HG02884 (cell line): ENCODE data around the gene PGAP3.

ENCODE experiments used
- ATAC-seq: cut with Tn5 transposase; IDR thresholded peaks from one replicate; pipeline ENCODE4 v1.9.1; 2021; ENCODE audit warnings: mild to moderate bottlenecking, moderate library complexity; ENCODE audit not compliant: unreplicated experiment

PGAP3 gene

DNA sequence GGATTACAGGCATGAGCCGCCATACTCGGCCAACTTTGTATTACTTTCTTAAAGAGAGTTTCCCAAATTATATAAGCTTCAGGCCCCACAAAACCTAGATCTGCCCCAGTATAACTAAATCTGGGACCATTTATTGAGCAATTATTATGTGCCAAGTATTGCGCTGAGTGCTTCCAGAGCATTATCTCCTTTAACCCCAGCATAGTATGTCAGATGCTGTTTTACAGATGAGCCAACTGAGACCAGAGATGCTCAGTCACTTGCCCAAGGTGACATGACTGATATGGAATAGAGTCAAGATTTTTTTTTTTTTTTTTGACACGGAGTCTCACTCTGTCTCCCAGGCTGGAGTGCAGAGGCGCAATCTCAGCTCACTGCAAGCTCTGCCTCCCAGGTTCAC, 10.1 kb upstream of the PGAP3 start:
- ATAC-seq: no peak

DNA sequence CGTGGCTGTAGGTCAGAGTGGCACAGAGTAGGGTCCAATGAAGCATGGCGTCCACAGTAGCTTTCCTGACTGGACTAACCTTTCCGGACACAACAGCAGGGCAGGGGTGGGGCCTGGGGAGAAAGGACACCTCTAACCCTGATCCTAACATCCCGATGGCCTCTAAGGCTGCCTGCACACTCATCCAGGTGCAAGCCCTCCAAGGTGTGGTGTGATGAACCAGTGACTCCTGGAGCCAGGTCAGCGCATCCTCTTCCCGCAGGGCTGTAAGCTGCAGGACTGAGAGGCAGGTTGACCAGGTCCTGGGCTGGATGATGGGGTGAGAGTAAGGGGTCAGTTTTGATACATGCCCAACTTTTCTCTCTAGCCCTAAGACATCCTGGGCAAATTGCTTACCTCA, 8.9 kb upstream of the PGAP3 start:
- ATAC-seq: no peak

DNA sequence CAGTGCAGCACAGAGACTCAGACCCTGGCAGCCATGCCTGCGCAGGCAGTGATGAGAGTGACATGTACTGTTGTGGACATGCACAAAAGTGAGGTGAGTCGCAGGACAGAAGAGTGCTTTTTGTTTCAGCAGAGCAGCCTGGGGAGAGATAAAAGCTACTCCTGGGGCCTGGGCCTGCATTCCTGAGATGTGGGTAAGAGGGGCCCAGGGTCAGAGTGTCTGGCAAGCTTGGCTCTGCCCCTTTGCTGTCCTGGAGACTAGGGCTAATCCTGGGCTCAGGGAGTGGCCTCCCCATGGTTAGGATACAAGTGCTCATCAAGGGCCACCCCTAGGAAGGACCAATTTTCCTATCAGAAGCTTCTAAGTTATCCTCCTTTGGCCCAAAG, 7.2 kb upstream of the PGAP3 start:
- no peak for ATAC-seq

DNA sequence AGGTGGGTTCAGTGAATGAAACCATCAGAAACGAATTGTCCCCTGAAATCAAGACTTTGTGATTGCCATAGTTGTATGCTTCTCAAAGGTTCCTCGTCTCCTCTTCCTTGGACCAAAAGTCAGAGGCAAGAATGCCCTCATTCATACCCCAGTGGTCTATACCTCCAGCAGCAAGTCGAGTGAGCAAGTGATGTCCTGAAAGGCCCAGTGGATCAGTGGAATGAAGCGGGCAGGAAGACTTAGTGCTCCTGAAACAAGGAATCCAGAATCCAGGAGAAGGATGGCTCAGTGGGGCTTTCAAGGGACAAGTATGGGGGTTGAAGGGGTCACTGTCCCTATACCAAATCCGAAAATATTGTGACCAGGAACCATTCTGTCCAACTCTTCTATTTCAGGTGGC, 6.7 kb upstream of the PGAP3 start:
- ATAC-seq: no peak

DNA sequence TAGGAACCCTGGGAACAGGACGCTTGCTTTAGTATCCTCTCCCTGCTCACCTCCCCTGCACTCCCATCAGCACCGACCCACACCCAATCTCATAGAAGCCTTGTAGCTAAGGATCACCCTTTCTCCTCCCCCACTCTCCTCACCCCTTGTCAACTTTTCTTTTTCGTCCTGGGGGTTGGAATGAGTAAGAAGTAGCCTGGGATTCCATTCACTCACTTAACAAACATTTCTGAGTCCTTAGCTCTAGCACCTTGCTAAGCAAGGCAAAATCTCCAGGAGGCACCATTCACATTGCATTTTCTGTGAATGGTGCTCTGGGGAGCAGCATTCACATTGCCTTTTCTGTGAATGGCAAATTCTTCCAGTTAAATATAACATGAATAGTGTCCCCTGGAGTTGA, 1.1 kb upstream of the PGAP3 start:
- no peak for ATAC-seq

DNA sequence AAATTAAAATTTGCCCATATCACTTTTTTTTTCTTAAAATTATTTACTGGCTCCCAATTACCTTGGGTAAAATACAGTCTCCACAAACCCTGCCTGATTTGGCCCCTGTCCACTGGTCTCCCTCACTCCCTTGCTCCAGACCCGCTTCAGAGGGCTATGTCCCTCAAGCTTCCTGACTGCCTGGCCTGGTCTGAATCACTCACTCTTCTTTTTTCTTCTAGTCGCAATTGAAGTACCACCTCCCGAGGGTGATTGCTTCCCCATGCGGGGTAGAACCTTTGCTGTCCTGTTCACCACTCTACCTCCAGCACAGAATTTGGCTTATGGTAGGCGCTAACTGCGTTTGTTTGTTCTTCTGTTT, 598 bp upstream of the PGAP3 start:
- ATAC-seq: no peak

DNA sequence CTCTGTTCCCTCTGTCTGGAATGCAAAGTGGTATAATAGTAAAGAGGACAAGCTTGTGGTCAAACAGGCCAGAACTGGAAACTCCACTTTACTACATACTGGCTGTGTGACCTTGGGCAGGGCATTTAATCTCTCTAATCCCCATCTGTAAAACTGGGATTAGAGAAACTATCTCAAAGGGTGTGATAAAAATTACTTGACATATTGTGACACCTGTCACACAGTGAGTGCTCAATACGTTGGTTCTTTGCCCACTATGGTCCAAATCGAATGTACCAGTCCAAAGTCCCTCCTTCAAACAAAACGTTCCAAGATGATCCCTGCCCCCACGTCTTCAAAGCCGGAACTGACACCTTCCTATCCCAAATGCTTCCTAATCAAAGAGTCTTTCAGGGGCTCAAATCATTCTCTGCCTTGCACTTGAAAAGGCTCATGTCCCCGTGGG, 734 bp downstream of the PGAP3 start:
- no peak for ATAC-seq

DNA sequence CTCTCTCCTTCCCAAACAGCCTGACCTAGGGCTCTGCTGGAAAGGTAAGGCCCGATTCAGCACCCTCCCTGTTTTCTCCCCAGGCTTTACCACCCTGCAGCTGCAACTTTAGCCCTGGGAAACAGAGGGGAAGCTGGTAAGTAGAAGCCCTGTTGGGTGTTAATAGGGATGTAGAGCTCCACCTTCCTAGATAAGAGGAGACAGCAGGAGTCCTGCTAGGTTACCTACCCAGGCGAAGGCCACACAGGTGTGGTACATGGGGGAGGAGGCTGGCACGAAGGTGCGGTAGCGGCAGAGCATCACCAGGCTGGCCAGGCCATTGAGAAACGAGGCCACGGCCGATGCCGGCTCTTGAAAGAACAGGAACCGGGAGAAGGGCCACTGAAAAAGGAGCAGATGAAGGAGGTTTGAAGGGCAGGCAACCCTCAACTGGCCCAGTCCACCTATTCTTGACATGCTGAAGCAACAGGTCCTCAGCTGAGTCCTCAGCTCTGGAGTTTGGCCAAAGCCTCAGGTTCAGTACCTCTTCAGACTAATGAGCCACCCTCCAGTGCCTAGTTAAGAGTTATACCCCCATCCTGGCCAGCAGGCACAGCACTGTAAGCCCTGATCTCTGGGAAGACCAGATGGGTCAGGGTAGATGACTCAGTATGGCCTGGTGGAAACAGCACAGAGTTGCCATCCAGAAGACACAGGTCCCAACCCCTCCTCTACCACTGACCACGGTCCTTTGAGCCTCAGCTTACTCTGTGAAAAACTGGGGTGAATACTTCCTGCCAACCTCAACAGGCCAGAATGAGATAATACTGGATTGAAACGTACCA, 3.3 kb downstream of the PGAP3 start:
- no peak for ATAC-seq

DNA sequence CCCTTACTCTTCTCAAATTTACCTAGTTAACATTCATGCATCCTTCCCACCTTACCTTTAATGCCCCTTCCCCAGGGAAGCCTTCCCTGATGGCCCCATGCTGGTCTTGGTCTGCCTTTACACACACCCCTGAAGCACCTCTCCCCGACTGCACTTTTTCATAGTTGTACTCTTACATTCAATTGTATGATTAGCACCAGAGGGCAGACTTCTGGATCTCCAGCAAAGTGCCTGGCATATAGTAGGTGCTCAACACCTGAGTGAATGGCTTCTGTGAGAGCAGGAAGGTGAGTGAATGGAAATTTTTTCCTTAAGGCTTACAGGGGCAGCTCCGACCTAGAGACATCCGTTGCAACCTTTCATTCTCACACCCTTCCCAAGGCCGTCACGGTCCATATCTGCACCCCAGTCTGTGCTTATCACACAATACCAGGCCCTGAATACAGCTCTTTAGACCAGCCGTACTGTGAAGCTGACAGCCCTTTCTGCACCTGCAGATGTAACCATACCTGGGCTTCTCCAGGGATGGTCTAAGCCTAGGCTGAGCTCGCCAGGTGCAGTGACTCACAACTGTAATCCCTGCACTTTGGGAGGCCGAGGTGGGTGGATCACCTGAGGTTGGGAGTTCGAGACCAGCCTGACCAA, 4.4 kb downstream of the PGAP3 start:
- ATAC-seq: no peak

DNA sequence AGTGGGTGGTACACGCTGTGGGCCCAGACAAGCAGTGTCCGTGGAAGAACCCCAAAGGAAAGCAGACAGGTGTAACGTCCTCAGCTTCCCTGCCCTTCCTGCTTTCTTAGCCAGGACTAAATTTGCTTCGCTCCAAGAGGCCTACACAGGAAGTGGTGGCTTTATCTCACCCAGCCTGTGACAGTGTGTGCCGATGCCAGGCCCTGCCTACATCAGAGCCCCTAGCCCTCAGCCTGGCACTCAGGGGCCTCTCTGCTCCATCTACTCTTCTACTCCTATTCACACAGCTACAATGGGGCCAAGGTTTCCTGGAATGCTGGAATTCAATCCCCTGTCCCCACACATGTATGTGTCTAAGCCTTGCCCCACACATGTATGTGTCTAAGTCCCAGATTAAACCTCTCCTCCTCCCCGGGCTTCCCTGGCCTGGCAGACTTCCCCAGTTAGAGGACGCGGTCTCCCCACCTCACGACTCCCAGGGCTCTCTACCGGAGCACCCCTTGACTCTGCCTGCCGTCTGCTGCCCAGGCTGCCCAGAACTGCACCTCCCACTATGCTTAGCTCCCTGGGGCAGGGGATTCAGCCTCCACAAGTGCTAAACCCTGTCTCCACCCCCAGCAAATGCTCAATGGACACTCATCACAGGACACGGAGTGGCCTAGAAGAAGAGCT, 8.2 kb downstream of the PGAP3 start:
- no peak for ATAC-seq

DNA sequence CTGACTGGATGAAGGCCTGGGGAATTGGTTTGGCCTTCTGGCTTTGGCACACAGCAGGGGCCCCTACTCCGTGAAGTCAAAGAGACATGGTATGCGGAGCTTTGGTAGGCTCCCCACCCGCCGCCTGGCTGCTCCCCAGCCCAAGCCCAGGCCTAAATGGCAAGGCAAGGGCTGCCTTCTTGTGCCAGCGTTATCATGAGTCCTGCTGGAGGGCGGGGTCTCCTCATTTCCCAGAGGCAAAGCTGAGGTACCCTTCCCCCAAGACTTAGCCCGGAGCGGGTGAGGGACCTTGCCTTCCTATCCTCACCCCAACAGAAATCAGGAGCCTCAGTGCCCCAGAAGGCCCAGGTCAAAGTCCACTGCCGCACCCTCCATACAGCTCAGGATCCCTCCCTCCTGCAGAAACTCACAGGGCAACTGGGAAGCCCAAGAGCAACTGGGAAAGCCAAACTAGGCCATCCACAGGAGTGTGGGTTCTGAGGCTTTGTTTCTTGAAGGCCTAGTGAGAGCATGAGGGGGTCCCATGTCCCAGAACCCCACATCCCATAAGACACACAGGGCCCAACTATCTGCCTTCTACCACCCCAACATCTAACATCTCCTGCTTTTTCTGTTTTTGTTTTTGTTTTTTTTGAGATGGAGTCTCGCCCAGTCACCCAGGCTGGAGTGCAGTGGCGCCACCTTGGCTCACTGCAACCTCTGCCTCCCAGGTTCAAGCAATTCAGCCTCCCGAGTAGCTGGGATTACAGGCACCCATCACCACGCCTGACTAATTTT, 9.3 kb downstream of the PGAP3 start:
- no peak for ATAC-seq

DNA sequence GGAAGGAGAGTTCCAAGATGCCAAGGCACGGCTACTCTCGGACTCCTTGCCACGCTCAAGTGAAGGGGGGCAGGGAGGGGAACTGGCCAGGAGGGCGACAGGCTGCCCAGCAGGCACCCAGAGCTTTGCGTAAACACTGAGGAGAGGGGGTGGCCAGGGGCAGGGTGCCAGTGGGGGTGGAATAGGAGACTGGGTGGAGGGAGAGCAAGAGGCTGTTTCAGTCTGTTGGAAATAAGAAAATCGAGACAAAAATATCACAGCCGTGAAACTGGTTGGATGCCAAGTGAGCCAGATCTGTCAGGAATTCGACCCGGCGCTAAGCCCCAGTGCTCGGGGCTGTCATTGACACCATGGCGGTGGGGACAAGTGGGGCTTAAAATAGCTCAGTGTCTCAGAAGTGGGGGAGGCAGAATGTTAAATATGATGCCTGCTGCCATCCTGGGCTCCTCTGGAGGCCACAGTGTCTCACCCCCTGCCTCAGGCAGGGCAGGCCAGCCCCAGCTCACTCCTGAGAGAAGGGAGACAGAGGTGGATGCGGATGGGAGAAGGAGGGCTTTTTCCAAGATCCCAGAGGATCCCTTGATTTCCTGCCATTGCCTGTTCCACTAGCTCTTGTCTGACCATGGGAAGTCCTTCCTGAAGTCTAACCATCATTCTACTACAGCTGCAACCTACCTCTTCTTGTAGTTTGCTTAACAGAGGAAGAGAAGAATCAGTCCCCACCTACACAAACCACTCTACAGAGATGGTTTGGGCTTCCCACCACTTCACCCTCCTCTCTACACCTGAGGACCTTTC, 10.1 kb downstream of the PGAP3 start:
- no peak for ATAC-seq

DNA sequence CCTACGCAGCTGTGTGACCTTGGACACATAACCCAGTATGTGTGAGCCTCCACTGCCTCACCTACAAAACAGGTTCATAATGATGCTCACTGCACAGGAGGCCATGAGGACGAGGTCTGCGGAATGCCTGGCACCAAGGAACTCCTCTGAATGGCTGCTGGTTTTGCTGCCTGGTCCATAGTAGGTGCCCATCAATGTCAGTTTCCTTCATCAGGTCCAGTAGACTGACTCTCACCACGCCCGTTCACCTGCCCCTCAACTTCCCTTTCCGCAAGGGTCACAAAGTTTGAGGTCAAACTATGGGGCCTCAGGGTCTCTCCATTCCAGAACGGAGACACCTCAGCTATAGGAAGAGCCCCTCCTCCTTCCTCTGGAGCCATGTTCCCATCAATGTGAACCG, 10.8 kb downstream of the PGAP3 start:
- no peak for ATAC-seq

DNA sequence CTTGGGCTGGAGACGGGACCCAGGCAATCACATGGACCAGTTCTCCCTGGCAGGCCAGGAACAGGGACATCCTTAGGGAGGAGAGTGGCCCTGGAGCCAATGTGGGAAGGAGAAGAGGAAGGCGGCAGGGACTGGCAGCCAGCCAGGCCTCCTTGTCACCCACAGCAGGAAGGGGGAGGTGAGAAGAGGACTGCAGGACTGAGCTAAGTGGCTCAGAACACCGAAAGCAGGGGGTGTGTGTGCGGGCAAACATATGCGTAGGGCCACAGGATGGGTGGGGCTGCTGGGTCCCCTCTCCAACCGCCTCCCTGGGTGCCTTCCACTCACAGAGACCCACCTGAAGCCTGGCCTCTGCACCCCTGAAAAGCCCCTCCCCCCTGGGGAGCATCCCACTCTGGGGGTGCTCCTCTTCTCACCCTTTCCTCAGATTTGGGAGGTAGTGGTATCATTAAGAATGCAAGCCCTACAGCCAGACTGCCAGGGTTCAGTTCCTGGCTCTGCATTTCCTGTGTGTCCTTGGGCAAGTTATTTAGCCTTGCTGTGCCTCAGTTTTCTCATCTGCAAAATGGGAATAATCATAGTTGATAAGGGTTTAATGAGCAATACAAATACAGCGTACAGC, 11.5 kb downstream of the PGAP3 start:
- ATAC-seq: no peak

DNA sequence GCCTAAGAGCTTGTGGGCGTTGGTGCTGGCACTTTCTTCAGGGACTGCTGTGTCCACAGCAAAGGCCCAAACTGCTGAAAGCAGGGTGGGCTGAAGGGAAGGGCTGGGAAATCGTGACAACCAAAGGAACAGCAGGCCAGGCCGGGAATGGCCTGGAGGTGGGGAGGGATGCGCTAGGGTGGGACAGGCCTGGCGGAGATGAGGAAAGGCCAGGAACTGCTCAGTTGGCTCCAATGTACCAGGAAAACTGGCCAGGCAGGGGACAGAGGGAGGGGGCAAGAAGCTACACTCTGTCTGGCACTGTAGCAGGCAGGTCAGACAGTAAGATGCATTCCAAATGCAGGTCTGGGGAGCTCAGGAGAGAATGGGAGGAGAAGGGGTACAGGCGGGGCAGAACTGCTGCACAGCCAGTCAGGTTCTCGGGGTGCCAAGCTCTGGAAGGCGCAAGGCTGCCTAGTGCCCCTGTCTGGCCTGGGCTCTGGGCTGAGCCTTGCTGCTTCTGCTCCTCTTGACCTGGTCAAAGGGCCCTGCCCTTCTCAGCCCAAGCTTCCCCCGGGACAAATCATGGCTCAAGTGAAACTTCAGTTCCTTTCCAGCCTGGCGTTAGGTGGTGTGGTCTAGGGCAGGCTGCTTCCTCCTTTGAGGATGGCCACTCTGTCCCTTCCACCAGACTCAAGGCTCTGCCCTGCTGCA, 12.3 kb downstream of the PGAP3 start:
- no peak for ATAC-seq

DNA sequence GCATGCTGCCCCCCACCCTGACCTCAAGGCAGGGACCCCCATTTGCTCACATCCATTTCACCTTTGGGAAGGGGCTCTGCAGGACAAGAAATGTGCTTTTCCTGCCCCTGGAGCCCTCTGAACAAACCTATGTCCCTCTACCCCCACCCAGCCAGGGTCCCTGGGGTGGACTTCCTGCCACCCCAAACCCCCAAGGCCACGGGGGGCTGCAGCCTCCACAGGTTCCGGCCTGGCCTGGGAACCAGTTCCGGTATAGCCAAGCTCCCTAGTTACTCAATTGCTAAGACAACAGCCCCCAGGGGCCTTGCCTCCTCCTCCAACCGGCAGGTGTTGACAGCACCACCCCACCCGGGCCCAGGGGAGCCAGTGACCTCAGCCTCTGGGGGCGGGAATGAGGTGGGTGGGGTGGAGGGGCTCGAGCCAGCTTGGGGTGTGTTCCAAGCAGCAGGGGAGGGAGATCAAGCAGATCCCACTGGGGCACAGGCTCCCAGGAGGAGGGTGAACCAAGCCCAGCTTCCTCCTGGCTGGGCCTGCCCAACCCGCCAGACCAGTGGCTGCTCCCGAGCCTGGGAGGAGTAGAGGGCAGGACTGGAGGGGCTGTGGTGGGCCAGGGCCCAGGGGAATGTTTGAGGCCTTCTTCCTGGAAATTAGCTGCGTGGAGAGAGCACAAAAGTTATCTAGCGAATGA, 13.0 kb downstream of the PGAP3 start:
- ATAC-seq: no peak

DNA sequence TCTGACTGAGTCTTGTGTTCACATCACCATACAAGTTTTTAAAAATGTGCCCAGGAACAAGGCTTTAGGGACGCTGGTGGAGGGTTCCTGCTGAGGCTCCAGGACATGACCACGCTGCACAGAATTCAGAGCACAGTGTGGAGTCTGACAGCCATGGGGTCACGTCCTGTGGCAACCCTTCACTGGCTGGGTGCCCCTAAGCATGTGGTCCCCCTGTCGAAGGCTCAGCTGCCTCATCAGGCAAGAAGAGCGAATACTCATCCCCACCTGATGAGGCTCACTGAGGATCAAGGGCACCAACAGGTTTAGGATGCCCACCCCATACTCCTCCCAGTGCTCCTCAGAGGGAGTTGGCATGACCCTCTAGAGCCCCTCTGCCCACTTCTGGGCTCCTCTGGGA, 13.7 kb downstream of the PGAP3 start:
- ATAC-seq: no peak

DNA sequence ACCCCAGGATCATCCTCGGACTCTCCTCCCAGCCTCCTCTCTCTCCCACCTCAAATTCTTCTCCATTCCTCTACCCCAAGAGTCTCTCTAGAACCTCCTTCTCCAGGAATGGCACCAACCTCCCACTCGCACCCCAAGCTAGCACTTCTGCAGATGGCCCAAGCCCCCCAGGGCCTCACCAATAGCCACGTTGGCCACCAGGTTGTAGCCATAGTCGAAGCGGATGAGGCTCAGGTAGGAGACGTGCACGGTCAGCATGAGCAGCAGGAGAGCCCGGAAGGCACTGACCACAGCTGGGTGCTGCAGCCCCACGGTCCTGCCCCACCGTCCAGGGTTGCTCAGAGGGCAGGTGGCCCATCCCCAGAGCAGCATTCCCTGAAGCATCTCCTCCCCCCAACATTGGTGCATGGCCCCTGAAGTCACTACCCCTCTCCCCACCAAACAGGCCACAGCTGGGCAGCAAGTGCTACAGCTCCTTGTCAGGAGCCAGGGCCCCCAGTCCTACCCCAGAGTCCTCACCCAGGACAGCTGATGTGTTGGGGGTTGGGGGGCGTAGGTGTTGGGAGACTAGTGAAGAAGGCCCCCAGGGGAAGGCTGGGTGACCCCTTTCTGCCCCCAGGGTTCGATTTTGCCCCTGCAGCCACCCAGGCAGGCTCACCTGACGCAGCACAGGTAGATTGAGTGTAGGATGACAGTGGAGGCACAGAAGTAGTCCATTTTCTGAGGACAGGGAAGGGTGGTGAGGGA, 14.3 kb downstream of the PGAP3 start:
- ATAC-seq: no peak
